HEK293 (cell line): ENCODE results near the gene IGSF3.

ENCODE experiments used
- CTCF ChIA-PET: fragments of 350-600 bp; formaldehyde crosslinking; extraction: SDS; loops from one replicate; lab custom pipeline; 2021; ENCODE audit warnings: antibody characterized with exemption; lab: Yijun Ruan, JAX
- POLR2A ChIA-PET: fragments of 300-600 bp; formaldehyde crosslinking; extraction: SDS; loops from one replicate; lab custom pipeline; 2020; ENCODE audit warnings: antibody characterized with exemption, inconsistent platforms; lab: Yijun Ruan, JAX
- H3K27ac ChIP-seq: fragments of 200-500 bp; sonication (Bioruptor generic); 2 replicates; pipeline ENCODE4 v1.5.1; 2014; ENCODE audit warnings: low read depth, low read length, control low read depth, inconsistent platforms; ENCODE audit errors: extremely low read depth
- H3K36me3 ChIP-seq, 2 experiments: fragments of 200-500 bp in 1 of 2; sonication (Bioruptor generic) in 1 of 2; 1 replicate in 1 of 2; 2 replicates in 1 of 2; pipeline ENCODE4 v1.5.1; 2014 to 2017; ENCODE audit warnings: inconsistent platforms in 2 of 2, low read length in 2 of 2; ENCODE audit not compliant: control insufficient read depth in 2 of 2, insufficient read depth in 1 of 2
- H3K4me1 ChIP-seq: fragments of 200-500 bp; sonication (Bioruptor generic); 2 replicates; pipeline ENCODE4 v1.5.1; 2014; ENCODE audit warnings: mild to moderate bottlenecking, low read length, inconsistent platforms; ENCODE audit not compliant: control insufficient read depth, insufficient read depth
- H3K4me3 ChIP-seq: 2 replicates; pipeline ENCODE4 v1.5.1; 2011; ENCODE audit warnings: low read depth, mild to moderate bottlenecking, control low read depth, low read length, moderate library complexity
- H3K9me3 ChIP-seq: fragments of 200-500 bp; sonication (Bioruptor generic); 2 replicates; pipeline ENCODE4 v1.5.1; 2014; ENCODE audit warnings: low read depth, low read length, inconsistent platforms; ENCODE audit not compliant: control insufficient read depth, insufficient read depth
- AEBP2 ChIP-seq: fragments of 450-650 bp; formaldehyde crosslinking; IDR thresholded peaks from 2 replicates; pipeline ENCODE4 v1.5.1; 2016; ENCODE audit warnings: missing biosample characterization, missing genetic modification characterization, borderline replicate concordance
- PBX3 ChIP-seq: sonication (generic); formaldehyde crosslinking; IDR thresholded peaks from 2 replicates; pipeline ENCODE4 v1.8.1; 2022; ENCODE audit warnings: mild to moderate bottlenecking, moderate library complexity, missing genetic modification reagents
- ZBTB20 ChIP-seq: fragments of 450-650 bp; formaldehyde crosslinking; IDR thresholded peaks from 2 replicates; pipeline ENCODE4 v1.5.1; 2016; ENCODE audit warnings: missing biosample characterization, missing genetic modification characterization
- ZFP37 ChIP-seq: fragments of 450-650 bp; formaldehyde crosslinking; IDR thresholded peaks from 2 replicates; pipeline ENCODE4 v1.5.1; 2016; ENCODE audit warnings: missing biosample characterization, missing genetic modification characterization
- ZNF140 ChIP-seq: fragments of 450-650 bp; formaldehyde crosslinking; IDR thresholded peaks from 2 replicates; pipeline ENCODE4 v1.5.1; 2016; ENCODE audit warnings: missing biosample characterization, missing genetic modification characterization
- ZNF169 ChIP-seq: fragments of 450-650 bp; formaldehyde crosslinking; IDR thresholded peaks from 2 replicates; pipeline ENCODE4 v1.5.1; 2016; ENCODE audit warnings: missing biosample characterization, missing genetic modification characterization
- ZNF248 ChIP-seq: fragments of 450-650 bp; formaldehyde crosslinking; IDR thresholded peaks from 2 replicates; pipeline ENCODE4 v1.5.1; 2017; ENCODE audit warnings: missing biosample characterization, missing genetic modification characterization
- ZNF280D ChIP-seq: fragments of 450-650 bp; formaldehyde crosslinking; IDR thresholded peaks from 2 replicates; pipeline ENCODE4 v1.5.1; 2016; ENCODE audit warnings: missing biosample characterization, missing genetic modification characterization
- ZNF302 ChIP-seq: fragments of 450-650 bp; formaldehyde crosslinking; IDR thresholded peaks from 2 replicates; pipeline ENCODE4 v1.5.1; 2016; ENCODE audit warnings: missing biosample characterization, missing genetic modification characterization, low read depth
- ZNF394 ChIP-seq: fragments of 450-650 bp; formaldehyde crosslinking; IDR thresholded peaks from 2 replicates; pipeline ENCODE4 v1.5.1; 2016; ENCODE audit warnings: missing biosample characterization, missing genetic modification characterization, mild to moderate bottlenecking, moderate library complexity, borderline replicate concordance
- ZNF48 ChIP-seq: fragments of 450-650 bp; formaldehyde crosslinking; IDR thresholded peaks from 2 replicates; pipeline ENCODE4 v1.5.1; 2016; ENCODE audit warnings: missing biosample characterization, missing genetic modification characterization
- ZNF530 ChIP-seq: fragments of 450-650 bp; formaldehyde crosslinking; IDR thresholded peaks from 2 replicates; pipeline ENCODE4 v1.5.1; 2016; ENCODE audit warnings: low read depth, missing biosample characterization, missing genetic modification characterization
- ZNF548 ChIP-seq: fragments of 450-650 bp; formaldehyde crosslinking; IDR thresholded peaks from 2 replicates; pipeline ENCODE4 v1.5.1; 2016; ENCODE audit warnings: missing biosample characterization, missing genetic modification characterization
- ZNF558 ChIP-seq: fragments of 450-650 bp; formaldehyde crosslinking; IDR thresholded peaks from 2 replicates; pipeline ENCODE4 v1.5.1; 2016; ENCODE audit warnings: missing biosample characterization, missing genetic modification characterization
- ZNF677 ChIP-seq: fragments of 450-650 bp; IDR thresholded peaks from 2 replicates; pipeline ENCODE4 v1.5.0; 2018; ENCODE audit warnings: missing biosample characterization, mild to moderate bottlenecking, missing genetic modification characterization, moderate library complexity
- ZNF701 ChIP-seq: fragments of 450-650 bp; formaldehyde crosslinking; IDR thresholded peaks from 2 replicates; pipeline ENCODE4 v1.5.1; 2016; ENCODE audit warnings: missing biosample characterization, missing genetic modification characterization
- ZNF768 ChIP-seq: fragments of 450-650 bp; formaldehyde crosslinking; IDR thresholded peaks from 2 replicates; pipeline ENCODE4 v1.5.1; 2018; ENCODE audit warnings: missing biosample characterization, mild to moderate bottlenecking, missing genetic modification characterization
- TF ChIP-seq, protein P1 (sequence below): fragments of 450-650 bp; formaldehyde crosslinking; IDR thresholded peaks from 2 replicates; pipeline ENCODE4 v1.5.1; 2016; ENCODE audit warnings: missing biosample characterization, missing genetic modification characterization
- TF ChIP-seq, protein P2 (sequence below): fragments of 450-650 bp; formaldehyde crosslinking; IDR thresholded peaks from 2 replicates; pipeline ENCODE4 v1.5.1; 2016; ENCODE audit warnings: missing biosample characterization, missing genetic modification characterization

The IGSF3 gene

GRCh38 chr1:116663821-116664220 is 3.7 kb downstream of the IGSF3 start:
- ChIA-PET POLR2A (no interaction called here), CTCF (no interaction called here)

DNA sequence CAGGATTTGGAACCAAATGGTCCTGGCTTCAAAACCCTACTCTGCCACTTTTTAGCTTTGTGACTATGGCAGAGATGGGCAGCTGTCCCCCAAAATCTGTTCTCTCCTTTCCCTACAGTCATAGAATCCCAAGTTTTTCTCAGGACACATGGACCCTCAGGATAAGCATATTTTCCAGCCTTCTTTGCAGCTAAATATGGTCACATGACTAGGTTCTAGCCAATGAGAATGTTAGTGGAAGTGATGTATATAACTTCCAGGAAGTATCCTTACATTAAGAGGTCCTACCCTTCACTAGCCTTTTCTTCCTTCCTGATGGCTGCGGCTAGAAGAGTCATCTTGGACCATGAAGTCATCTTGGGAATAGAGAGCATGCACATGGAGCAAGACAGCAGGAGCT is 5.9 kb downstream of the IGSF3 start:
- POLR2A ChIA-PET, result no interaction called here
- Histone ChIP-seq H3K36me3 (peaks cover 0 to 4% of the 10 kb centered on the region in 2 experiments; a peak in 1 of 3 replicates), H3K27ac (no peak overlapping the region), H3K9me3 (no peaks in the 10 kb centered on the region), H3K4me3 (no peak overlapping the region), H3K4me1 (peaks cover 3% of the 10 kb centered on the region; the same call in 1 of the 2 replicates)
- CTCF ChIA-PET, result interaction anchor here (1.4 to 1.7 kb wide), 2 partner anchors 11 kb away, joined by 6 to 8 read pairs; no protein-coding TSS in a partner anchor
- TF ChIP-seq ZNF548 (tag by site-specific recombination) (no peak), ZNF558 (no peak), PBX3 (no peak), ZNF302 (tag by site-specific recombination) (no peak), ZNF677 (tag by site-specific recombination) (no peak), ZNF768 (tag by site-specific recombination) (no peak), ZNF394 (tag by site-specific recombination) (no peak), ZNF530 (tag by site-specific recombination) (no peak), ZNF140 (tag by site-specific recombination) (no peak), ZNF169 (tag by site-specific recombination) (no peak), ZNF701 (no peak), ZBTB20 (tag by site-specific recombination) (no peak)
- TF ChIP-seq, protein P1, sequence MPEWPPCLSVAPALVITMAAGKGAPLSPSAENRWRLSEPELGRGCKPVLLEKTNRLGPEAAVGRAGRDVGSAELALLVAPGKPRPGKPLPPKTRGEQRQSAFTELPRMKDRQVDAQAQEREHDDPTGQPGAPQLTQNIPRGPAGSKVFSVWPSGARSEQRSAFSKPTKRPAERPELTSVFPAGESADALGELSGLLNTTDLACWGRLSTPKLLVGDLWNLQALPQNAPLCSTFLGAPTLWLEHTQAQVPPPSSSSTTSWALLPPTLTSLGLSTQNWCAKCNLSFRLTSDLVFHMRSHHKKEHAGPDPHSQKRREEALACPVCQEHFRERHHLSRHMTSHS (tag by site-specific recombination), result no peak
- TF ChIP-seq, protein P2, sequence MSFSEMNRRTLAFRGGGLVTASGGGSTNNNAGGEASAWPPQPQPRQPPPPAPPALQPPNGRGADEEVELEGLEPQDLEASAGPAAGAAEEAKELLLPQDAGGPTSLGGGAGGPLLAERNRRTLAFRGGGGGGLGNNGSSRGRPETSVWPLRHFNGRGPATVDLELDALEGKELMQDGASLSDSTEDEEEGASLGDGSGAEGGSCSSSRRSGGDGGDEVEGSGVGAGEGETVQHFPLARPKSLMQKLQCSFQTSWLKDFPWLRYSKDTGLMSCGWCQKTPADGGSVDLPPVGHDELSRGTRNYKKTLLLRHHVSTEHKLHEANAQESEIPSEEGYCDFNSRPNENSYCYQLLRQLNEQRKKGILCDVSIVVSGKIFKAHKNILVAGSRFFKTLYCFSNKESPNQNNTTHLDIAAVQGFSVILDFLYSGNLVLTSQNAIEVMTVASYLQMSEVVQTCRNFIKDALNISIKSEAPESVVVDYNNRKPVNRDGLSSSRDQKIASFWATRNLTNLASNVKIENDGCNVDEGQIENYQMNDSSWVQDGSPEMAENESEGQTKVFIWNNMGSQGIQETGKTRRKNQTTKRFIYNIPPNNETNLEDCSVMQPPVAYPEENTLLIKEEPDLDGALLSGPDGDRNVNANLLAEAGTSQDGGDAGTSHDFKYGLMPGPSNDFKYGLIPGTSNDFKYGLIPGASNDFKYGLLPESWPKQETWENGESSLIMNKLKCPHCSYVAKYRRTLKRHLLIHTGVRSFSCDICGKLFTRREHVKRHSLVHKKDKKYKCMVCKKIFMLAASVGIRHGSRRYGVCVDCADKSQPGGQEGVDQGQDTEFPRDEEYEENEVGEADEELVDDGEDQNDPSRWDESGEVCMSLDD (tag by site-specific recombination), result no peak

More at GRCh38 chr1:116663821-116664220, 3.7 kb downstream of the IGSF3 start:
- no peaks in the 10 kb centered on the region for H3K9me3 ChIP-seq
- H3K36me3 ChIP-seq, result peaks cover 0 to 4% of the 10 kb centered on the region in 2 experiments; a peak in 1 of 3 replicates
- TF ChIP-seq PBX3 (no peak), ZFP37 (tag by site-specific recombination) (no peak), AEBP2 (tag by site-specific recombination) (no peak), ZNF248 (tag by site-specific recombination) (no peak), ZNF280D (no peak), ZNF48 (tag by site-specific recombination) (no peak)
- no peak overlapping the region for H3K4me3 ChIP-seq
- no peak overlapping the region for H3K27ac ChIP-seq
- H3K4me1 ChIP-seq, result peaks cover 3% of the 10 kb centered on the region; the same call in 1 of the 2 replicates
